GM23248 (cell line): ENCODE results near the gene CYP26B1.

ENCODE experiments used
- EZH2 ChIP-seq: fragments of 200-600 bp; sonication (generic); IDR thresholded peaks from 2 replicates; pipeline ENCODE4 v1.6.1; 2018; ENCODE audit warnings: antibody characterized with exemption, mild to moderate bottlenecking; ENCODE audit not compliant: insufficient read depth, poor library complexity, severe bottlenecking
- EZH2phosphoT487 ChIP-seq: fragments of 200-600 bp; sonication (generic); IDR thresholded peaks from 2 replicates; pipeline ENCODE4 v1.6.1; 2018; ENCODE audit warnings: antibody characterized with exemption, moderate library complexity, mild to moderate bottlenecking, low read depth; ENCODE audit not compliant: insufficient read depth

DNA sequence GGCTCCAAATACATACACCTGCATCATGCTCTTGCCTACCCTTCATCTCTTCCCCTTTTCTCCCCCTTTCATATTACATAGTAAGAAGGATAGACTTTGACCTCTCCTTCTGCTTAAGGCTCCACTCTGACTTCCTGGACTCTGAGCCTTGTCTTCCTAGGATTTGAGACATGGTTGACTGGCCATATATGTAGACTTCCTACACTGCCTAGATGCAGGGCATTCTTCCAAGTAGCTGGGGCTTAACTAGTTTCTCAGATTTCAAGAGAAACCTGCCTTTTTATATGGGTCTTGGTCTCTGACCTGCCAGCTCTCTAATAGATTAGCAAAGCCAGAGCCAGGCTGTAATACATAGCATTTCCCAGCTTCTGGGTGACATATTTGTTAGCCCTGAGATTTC is 35.4 kb upstream of the CYP26B1 start:
- no peak for TF ChIP-seq EZH2
- TF ChIP-seq EZH2phosphoT487, result no peak
